HG02970 (cell line): Measurements from ENCODE around the gene SLC6A18.

ENCODE experiments used
- ATAC-seq: cut with Tn5 transposase; IDR thresholded peaks from one replicate; pipeline ENCODE4 v1.9.1; 2021; ENCODE audit warnings: mild to moderate bottlenecking, moderate library complexity, moderate number of reproducible peaks; ENCODE audit not compliant: unreplicated experiment, low FRiP score

SLC6A18 gene

DNA sequence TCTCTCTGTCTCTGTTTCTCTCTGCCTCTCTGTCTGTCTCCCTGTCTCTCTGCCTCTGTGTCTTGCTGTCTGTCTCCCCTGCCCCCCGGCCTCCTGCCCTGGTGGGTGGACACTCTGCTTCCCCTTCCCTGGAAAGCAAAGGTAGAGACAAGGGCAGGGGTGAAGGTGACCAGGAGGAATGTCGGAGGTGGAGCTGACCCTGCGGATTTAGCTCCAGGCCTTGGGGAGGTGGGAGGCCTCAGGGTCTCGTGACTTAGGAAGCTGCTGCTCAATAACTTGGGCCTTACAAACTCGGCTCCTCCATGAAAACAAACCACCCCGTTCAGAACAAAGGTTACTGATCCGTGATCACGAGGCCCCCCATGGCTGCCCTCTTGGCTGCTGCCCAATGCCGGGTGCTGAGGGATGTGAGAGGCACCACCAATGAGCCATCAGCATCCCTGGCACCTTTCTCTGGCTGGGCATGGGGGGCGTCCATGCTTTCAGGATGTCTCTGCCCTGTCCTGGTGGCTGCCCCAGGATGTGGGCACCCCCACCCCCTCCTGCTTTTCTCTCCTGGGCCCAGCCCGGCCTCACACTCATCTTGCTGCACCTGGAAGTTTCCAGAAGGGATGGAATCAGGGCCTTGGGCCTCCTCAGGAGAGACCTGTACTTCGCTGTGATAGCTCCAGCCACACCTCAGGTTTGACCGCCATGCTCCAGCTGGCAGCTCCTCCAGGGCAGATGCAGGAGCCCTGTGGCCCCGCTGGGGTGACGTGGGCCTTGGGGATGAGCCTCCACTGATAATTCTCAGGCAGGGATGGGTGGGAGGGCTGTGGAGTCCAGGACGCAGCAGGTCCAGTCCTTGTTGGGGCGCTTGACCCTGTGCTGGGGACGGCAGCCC, 38.6 kb upstream of the SLC6A18 start:
- no peak for ATAC-seq

DNA sequence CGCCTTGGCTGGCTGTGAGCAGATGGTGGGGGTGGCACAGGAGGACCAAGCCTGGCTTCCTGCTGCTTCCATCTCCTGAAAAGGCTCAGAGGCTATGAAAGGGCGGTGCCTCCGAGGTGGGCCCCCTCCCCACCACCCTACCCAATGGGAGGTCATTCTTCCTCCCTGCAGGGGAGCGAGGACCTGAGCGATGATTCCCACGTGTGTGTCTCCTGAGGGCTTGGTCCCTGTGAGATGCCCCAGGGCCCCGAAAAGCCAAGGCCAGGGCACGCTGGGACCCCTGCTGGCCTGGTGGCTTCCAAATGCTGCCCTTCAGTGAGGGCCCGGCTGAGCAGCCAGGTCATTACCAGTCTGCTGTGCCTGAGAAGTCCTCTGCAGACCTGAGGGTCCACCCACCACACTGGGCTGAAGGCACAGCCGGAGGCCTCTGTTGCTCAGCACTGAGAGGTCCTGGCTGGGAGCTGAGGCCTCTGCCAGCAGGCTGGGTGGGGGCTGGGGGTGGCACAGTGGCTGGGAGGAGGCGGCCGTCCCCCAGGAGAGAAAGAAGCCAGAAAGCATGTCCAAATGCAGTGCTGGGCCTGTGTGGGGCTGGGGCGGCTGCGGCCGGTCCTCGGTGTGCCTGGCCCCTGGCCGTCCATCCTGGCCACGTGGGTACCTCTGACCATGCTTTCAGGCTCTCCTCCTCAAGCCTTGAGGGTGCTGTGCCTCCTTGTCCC, 37.8 kb upstream of the SLC6A18 start:
- ATAC-seq: no peak

DNA sequence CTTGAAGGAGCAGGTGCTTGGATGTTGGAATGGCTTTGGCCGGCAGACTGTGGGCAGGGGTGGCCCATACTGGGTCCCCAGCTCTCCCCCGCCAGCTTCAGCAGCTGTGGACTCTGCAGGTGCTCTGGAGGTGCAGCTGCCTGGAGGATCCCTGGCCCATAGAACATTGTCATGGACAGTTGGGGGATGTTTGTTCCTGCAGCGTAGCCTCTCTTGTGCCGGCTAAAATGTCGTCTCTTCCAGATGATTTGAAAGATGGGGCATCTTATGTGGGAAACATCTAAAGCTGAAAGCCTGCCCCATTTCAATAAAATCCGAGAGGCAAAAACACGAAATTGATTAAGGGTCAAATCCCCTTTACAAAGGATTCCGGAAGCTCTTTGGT, 37.2 kb upstream of the SLC6A18 start:
- ATAC-seq: no peak

DNA sequence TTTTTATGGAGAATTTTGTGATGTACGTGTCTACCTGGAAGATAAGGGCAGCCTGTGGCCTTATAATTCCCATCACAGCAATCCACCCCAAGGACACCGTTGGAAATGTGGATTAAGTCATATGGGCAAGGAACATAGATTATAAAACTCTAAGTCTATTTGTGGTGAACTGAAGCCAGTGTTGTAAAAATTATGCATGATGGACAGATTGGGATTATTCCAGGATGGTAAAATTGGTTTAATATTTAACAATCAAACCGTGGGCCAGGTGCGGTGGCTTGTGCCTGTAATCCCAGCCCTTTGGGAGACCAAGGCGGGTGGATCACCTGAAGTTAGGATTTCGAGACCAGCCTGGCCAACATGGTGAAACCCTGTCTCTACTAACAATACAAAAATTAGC, 36.7 kb upstream of the SLC6A18 start:
- ATAC-seq: no peak

DNA sequence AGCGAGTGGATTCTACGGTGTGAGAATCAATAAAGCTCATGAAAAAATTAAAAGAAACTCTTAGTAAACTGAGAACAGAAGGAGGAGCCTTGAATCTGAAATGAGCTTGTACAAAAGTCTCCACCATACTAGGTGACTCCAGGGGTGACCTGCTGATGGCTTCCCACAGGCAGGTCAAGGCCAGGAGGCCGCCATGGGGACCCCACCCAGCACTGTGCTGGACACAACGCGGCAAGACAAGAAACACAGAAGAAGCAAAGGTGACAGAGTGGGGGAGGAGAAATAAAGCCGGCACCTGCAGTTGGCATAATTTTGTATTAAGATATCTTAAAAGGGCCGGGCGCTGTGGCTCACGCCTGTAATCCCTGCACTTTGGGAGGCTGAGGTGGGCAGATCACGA, 35.9 kb upstream of the SLC6A18 start:
- ATAC-seq: no peak

DNA sequence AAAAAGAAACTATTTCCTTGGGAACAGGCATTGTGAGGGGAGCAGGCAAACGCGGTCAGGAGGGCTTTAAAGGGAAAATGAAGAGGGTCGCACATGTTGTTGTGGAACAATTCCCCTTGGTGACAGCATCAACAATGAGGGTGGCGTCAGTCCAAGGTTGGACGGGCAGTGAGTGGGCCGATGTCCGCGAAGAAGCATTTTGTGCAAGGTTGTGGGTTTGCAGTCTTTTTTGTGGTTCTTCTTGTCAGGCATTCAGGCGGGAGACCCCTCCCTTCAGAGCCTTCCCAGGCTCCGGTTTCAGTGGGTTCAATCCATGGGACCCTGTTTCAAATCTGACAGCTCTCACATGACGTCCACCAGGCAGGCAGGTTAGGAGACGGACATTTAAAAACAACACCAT, 34.9 kb upstream of the SLC6A18 start:
- ATAC-seq: no peak

DNA sequence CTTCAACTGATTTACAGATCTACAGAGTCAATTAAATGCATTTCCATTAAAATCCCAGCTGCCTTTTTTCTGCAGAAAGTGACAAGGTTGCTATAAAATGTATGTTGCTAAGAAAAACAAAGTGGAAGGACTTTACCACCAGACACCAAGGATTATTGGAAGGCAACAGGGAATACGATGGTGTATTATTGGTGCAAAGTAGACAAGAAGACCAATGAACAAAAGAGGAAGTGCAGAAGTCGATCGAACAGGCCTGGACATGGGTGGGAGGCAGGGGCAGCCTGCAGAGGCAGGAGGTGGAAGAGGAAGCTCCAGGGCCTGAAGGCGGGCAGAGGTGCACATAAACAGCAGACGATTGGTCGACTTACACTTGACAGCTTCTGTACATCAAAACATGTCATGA, 34.3 kb upstream of the SLC6A18 start:
- ATAC-seq: no peak

DNA sequence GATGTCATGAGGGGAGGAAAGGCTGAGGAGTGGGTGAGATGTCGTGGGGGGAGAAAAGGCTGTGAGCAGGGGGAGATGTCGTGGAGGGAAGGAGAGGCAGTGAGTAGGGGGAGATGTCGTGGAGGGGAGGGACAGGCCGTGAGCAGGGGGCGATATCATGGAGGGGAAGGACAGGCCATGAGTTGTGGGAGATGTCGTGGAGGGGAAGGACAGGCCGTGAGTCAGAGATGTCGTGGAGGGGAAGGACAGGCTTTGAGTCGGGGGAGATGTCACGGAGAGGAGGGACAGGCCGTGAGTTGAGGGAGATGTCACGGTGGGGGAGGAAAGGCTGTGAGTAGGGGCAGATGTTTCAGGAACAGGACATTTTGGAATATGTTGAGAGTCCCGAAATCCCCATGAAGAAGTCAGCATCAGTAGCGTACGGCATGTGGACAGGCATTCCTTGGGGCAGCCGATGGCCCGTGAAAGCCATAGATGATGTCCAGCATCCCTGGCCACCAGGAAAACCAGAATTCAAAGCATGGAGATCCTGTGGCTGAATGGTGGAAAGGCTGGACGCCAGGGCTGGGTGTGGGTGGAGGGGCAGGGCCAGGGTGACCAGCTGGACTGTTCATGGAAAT, 32.1 kb upstream of the SLC6A18 start:
- no peak for ATAC-seq

DNA sequence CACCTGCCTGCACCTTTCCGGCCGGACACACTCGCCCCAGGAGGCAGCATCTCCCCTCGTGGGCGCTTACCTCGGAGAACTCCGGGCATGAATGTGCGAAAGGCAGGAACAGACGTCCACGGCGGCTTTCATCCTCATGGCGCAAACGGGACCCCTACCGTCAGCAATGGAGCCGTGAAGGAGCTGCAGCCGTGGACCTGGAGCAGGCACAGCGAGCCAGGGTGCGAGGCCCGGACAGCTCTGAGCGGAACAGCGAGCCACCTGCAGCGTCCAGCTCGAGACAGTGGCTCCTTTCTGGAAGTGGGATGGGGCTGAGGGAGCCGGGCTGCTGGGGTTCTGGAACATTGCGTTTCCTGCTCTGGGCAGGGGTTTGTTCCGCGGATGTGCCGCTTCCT, 31.6 kb upstream of the SLC6A18 start:
- ATAC-seq: no peak

DNA sequence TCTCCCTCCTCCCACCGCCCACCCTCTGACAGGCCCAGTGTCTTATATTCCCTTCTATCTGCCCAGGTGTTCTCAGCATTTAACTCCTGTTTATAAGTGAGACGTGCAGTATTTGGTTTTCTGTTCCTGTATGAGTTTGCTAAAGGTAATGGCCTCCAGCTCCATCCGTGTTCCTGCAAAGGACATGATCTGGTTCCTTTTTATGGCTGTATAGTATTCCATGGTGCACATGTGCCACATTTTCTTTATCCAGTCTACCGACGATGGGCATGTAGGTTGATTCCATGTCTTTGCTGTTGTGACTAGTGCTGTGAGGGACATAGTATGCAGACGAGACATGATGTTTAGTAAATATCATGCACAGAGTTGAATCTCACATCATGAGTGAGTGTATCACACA, 30.8 kb upstream of the SLC6A18 start:
- ATAC-seq: no peak

DNA sequence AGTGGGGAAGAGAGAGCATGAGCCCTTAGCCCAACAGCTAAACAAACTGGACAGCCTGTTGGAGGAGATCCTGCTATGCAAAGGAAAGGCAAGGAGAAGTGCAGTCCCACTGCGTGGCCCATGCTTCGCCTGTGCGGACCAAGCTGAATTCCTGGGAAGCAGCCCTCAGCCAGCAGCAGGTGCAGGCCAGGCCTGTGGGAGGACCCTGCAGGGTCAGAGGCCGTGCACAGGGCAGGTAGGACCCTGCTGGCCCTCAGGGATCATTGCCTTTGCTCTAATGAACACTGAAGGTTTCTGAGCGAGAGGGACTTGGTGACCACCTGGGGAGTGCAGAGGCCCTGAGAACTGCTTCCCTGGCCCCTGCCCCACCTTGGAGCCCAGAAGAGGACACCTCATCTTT, 29.7 kb upstream of the SLC6A18 start:
- no peak for ATAC-seq

DNA sequence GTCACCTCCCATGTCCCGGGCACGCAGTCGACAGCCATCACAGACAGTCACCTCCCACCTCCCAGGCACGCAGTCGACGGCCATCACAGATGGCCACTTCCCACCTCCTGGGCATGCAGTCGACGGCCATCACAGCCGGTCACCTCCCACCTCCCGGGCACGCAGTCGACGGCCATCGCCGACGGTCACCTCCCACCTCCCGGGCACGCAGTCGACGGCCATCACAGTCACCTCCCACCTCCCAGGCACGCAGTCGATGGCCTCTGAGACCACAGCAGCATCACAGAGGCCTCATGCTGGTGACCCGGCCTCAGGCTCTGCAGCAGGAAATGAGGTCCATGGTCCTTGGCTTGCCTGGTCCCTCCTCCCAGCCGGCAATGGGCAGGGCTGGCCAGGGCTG, 29.3 kb upstream of the SLC6A18 start:
- ATAC-seq: no peak

DNA sequence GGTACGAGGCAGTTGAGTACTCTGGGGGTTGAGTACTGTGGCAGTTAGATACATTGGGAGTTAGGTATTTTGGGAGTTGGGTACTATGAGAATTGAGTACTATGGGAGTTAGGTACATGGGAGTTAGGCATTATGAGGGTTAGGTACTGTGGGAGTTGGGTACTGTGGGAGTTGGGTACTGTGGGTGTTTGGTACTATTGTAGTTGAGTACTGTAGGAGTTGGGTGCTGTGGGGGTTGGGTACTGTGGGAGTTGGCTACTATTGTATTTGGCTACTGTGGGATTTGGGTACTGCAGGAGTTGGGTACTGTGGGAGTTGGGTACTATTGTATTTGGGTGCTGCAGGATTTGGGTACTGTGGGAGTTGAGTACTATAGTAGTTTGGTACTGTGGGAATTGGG, 28.6 kb upstream of the SLC6A18 start:
- ATAC-seq: no peak

DNA sequence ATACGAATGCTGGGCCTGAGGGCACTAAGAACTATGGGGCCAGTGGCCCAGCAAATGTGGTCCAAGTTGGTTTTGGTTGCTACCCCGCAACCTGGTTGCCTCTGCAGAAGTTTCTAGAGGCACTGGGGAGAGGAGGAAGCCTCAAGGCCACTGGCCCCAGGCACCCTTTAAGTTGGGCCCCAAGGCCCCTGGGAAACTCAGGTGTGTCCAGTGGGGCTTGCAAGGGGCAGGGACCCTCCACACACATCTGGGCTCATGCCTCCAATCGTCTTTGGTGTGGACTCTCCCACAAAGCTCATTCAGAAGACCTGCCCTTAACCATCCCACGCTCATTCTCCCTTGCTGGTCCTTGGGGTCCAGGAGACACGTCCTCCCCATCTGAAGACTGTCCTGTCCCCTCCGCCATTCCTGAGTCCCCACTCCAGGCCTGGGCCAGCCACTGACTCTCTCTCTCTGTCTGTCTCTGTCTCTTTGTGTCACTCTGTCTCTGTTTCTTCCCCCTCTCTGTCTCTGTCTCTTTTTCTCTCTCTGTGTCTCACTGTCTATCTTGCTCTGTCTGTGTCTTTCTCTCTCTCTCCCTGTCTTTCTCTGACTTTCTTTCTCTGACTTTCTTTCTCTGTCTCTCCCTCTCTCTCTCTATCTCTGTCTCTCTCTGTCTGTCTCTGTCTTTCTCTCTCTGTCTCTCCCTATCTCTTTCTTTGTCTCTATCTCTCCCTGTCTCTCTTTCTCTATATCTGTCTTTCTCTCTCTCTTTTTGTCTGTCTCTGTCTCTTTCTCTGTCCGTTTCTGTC, 27.1 kb upstream of the SLC6A18 start:
- no peak for ATAC-seq

DNA sequence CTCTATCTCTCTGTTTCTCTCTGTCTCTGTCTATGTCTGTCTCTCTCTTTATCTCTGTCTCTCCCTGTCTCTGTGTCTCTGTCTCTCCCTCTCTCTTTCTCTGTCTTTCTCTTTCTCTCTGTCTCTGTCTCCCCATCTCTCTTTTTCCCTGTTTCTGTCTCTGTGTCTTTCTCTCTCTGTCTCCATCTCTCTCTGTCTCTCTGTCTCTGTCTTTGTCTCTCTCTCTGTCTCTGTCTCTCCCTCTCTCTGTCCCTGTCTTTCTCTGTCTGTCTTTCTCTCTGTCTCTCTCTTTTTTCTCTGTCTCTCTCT, 25.9 kb upstream of the SLC6A18 start:
- ATAC-seq: no peak

DNA sequence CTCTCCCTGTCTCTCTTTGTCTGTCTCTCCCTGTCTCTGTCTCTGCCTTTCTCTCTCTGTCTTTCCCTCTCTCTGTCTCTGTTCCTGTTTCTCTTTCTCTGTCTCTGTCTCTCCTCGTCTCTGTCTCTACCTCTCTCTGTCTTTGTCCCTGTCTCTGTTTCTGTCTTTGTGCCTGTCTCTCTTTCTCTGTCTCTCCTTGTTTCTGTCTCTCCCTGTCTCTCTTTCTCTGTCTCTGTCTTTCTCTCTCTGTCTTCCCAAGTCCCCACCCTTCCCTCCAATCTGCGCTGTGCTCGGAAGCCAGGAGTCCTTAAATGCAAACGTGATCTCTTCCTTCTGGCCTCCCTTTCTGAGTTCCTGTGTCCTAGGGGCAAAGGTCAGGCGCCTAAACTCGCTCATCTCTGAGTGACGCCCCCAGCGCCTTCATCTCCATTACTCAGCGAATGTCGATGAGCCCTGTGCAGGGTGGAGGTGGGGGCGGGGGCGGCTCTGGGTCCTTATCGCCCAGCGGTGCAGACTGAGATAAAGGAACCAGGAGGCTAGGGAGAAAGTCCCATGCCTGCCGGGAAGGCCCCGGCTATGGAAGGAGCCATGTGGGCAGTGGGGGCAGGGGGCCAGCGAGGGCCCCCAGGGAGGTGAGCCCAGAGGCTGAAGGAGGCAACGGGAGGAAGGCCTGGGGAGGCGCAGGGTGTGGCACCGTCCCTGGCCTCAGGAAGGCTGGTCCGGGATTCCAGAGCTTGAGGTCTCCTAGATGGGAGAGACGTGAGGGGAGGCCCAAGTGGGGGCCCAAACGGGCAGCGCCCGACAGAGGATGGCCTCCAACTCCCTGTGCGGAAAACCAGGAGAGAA, 25.3 kb upstream of the SLC6A18 start:
- ATAC-seq: no peak

DNA sequence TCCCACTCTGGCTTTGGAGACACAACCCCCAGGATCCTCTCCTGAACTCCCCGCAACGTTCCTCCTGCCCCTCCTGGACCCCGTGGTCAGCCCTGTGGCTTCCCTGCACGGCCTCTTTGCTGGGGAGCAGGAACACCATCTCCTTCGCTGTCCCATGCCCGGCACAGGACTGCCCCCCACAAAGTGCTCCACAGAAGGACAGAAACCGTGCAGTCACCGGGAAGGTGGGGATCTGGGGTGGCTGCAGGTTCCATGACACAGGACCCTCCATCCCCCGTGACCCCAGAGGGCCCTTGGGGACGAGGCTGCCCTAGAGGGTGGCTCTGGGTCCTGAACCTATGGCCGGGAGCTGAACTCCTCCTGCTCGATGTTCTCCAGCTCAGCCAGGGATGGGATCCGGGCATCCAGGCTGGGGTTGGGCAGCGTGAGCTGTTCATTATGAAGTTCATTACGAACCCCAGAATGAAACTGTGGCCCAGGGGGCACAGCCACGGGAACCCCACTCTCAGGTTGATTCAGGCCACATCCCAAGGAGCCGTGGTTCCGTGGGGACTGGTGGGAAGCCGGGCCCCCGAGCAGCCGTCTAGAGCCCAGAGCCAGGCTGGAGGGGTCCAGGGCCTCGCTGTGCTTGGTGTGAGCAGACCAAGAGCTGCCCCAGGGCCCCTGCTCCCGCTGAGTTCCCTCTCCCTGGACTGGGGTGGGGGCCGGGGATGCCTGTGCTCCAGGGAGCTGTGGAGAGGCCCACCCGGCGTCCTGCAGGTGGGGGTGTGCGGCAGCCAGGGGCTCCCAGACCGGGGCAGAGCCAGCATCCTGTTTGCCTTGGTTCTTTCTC, 24.5 kb upstream of the SLC6A18 start:
- ATAC-seq: no peak

DNA sequence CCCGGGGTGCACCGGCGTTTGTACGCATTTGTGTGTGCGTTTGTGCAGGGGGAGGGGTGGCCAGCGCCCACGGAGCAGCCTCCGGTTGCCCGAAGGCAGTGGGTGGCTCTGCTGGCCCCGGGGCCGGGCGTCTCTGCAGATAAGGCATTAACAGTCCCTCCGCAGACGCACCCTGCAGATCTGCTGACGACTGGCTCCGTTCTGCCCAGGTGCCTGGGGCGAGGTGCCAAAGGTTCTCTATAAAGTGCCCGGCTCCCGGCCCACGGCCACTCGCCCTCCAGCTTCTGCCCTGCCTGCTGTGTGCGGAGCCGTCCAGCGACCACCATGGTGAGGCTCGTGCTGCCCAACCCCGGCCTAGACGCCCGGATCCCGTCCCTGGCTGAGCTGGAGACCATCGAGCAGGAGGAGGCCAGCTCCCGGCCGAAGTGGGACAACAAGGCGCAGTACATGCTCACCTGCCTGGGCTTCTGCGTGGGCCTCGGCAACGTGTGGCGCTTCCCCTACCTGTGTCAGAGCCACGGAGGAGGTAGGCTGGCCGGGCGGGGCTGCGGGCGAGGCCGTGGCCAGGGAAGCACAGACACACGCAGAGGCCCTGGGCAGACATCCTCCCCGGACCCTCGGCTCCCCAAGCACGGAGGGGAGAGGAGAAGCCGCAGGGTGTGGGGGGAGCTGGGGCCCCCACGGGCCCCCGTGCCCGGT, 23.7 kb upstream of the SLC6A18 start, which contains the start of gene SLC6A19:
SLC6A19 (plus strand) TSS at position 269 of the 699 bp plus-strand sequence; CDS start at position 325, 56 bp downstream.
- ATAC-seq: no peak
